ENCODE data around the gene HDAC4.

DNA sequence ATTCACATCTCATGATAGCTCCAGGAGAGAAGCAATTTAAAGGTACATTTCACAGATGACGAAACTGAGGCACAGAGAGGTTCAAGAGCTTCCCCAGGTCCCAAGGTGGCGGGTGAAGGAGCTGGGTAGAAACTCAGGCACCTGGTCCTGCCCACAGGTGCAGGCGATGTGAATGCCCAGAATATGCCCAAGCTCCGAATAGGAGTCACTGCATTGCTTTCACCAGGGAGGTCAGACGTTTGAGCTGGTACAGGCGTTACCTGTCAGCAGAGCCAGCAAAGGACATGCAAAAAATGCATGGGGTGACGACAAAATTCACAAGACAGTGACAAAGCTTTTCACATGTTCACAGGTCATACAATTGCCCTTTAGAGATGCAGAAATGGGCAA, 247.9 kb downstream of the HDAC4 start:
- TF ChIP-seq, protein P1, sequence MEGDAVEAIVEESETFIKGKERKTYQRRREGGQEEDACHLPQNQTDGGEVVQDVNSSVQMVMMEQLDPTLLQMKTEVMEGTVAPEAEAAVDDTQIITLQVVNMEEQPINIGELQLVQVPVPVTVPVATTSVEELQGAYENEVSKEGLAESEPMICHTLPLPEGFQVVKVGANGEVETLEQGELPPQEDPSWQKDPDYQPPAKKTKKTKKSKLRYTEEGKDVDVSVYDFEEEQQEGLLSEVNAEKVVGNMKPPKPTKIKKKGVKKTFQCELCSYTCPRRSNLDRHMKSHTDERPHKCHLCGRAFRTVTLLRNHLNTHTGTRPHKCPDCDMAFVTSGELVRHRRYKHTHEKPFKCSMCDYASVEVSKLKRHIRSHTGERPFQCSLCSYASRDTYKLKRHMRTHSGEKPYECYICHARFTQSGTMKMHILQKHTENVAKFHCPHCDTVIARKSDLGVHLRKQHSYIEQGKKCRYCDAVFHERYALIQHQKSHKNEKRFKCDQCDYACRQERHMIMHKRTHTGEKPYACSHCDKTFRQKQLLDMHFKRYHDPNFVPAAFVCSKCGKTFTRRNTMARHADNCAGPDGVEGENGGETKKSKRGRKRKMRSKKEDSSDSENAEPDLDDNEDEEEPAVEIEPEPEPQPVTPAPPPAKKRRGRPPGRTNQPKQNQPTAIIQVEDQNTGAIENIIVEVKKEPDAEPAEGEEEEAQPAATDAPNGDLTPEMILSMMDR (IDR thresholded peaks at IDR 0.05): no peak
- TF ChIP-seq POLR2A (IDR thresholded peaks at IDR 0.05): no peak

Measured in testis (tissue), 2 donors.